ENCODE measurements around the gene SLC27A5.

- TF ChIP-seq CTCF (IDR thresholded peaks at IDR 0.05) (no peak), POLR2A (IDR thresholded peaks at IDR 0.05) (no peak)
Observed at GRCh38 chr19:58545286-58546018, 33.7 kb upstream of the SLC27A5 start.

Data from body of pancreas (tissue), 4 donors.